B cell (primary cell): ENCODE results near the gene DRP2.

Source experiments
- EZH2 ChIP-seq: IDR thresholded peaks from 2 replicates; pipeline ENCODE4 v1.6.1; 2012; ENCODE audit warnings: borderline replicate concordance, low read depth, mild to moderate bottlenecking, moderate library complexity, low read length; ENCODE audit not compliant: insufficient read depth, poor library complexity, severe bottlenecking
- TF ChIP-seq, protein P1 (sequence below): fragments of 200-600 bp; IDR thresholded peaks from one replicate; pipeline ENCODE4 v1.8.0; 2022; ENCODE audit warnings: antibody characterized with exemption, mild to moderate bottlenecking

DNA sequence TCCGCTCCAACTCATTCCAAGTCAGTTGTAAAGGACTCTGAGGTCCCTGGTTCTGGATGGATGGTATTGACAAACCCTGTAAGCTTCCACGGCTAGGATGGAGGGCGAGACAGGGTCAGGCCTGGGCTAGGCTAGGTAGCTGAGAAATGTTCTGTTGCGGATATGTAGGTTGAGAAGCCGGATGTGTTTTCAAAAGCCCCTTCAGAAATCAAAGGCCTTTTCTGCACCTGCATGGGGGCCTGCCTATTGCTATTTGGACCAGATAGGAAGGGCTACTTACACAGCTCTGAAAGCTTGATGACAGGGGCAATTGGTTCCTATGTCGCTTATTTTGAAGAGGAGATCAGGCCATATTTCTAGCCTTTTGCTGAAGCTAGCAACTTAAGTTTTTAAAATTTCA, 1.9 kb upstream of the DRP2 start:
- TF ChIP-seq, protein P1, sequence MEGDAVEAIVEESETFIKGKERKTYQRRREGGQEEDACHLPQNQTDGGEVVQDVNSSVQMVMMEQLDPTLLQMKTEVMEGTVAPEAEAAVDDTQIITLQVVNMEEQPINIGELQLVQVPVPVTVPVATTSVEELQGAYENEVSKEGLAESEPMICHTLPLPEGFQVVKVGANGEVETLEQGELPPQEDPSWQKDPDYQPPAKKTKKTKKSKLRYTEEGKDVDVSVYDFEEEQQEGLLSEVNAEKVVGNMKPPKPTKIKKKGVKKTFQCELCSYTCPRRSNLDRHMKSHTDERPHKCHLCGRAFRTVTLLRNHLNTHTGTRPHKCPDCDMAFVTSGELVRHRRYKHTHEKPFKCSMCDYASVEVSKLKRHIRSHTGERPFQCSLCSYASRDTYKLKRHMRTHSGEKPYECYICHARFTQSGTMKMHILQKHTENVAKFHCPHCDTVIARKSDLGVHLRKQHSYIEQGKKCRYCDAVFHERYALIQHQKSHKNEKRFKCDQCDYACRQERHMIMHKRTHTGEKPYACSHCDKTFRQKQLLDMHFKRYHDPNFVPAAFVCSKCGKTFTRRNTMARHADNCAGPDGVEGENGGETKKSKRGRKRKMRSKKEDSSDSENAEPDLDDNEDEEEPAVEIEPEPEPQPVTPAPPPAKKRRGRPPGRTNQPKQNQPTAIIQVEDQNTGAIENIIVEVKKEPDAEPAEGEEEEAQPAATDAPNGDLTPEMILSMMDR: no peak
- no peak for TF ChIP-seq EZH2
